ENCODE data around the gene TANGO6.

The TANGO6 gene

GRCh38 chr16:68915589-68915988 is 72.3 kb downstream of the TANGO6 start:
- DNase-seq = no peak

- no peak for DNase-seq
These were observed 74.2 kb downstream of the TANGO6 start for GRCh38 chr16:68917541-68917940.

DNA sequence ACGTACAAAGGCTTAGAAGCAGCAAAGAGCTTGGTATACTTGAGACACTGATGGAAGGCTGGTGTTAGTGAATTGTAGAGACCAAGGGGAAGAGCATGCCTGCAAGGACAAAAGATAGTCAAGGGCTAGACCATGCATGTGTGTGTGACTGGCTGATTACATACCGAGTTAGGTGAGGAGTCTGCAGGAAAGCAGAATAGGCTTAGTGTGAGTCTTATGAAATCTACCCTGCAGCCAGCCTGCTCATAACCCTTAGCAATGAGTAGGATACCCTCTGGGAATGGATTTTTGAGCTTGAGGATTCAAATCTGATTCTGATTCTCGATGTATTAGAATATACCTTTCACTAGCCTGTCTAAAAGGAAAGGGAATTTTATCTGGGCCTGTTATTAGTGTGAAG is 77.0 kb downstream of the TANGO6 start:
- no peak for DNase-seq

DNA sequence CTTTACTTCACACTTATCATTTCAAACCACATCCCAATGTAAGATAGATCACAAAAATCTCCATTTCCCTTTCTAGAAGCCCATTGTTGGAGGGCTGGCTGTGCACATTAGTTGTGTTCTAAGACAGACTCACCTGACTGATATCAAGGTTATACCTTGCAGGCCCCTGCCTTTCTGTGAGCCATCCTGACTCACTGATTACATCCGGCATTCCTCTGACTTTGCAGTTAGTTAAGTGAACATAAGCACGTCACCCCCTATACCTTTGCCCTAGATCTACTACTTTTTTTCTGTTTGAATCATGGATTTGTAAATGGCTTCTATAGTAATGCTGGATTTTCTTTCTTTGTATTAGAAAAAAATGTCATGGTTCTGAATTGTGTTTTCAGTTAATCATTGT is 78.3 kb downstream of the TANGO6 start:
- DNase-seq = no peak

GRCh38 chr16:68923116-68923515 is 79.8 kb downstream of the TANGO6 start:
- DNase-seq = no peak

DNA sequence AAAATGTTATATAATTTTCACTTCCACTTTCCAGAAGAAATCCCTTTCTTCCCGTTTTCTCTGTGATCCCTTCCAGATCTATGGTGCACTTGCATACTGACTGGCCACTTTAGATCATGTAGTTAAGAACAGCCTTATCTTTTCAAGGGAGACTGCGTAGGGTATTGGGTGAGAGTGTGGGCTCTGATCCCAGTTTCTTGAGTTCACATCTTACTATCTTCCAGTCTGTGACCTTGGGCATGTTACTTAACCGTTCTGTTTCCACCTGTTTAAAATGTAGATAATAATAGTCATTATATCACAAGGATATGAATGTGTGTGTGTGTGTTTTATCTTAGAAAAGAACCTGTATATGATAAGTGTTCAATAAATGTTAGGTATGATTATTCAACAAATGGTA is 83.7 kb downstream of the TANGO6 start:
- DNase-seq = no peak

GRCh38 chr16:68931196-68931595 is 87.9 kb downstream of the TANGO6 start:
- DNase-seq = no peak

- no peak for DNase-seq
These were observed 91.1 kb downstream of the TANGO6 start for GRCh38 chr16:68934402-68934801.

- no peak for DNase-seq
These were observed 91.7 kb downstream of the TANGO6 start for GRCh38 chr16:68935008-68935407.

DNA sequence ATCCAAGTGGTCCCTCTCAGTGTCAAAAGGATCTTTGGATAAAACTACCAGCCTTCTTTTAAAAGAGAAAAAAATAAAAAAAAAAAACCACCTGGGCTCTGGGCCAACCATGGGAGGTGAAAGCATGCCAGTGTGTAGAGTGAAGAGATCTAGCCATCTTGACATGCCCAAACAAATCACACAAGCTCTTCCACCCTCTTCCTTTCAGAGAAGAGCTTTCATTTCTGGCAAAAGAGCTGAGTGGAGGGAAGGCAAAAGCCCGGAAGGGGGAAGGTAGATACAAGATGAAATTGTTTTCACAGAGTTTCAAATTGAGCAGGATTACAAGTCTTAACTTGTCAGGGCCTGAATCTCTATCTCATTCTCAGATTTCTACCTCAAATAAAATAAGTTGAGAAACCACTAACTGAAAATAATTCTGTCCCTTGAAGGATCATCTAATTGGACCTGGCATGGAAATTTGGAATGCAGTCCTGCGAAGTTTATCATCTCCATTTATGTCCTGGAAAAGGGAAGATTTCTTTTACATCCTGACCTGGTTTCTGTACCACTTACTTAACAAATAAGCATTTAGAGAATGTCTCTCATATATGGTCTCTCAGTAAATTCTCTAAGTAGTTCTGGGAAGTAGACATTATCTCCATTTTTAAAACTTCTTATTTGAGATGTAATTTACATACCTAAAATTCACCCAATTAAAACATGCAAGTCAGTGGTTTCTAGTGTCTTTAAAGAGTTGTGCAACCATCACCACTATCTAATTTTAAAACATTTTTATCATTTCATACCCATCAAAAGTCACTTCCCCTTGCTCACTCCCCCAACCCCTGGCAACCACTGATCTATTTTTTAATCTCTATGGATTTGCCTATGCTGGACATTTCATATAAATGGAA is 93.7 kb downstream of the TANGO6 start:
- no peak for DNase-seq

GRCh38 chr16:68939692-68940320 is 96.5 kb downstream of the TANGO6 start:
- no peak for DNase-seq

GRCh38 chr16:68940816-68941215 is 97.5 kb downstream of the TANGO6 start:
- DNase-seq = no peak

GRCh38 chr16:68943961-68944360 is 100.6 kb downstream of the TANGO6 start:
- DNase-seq = no peak

- DNase-seq = no peak
These were observed 105.0 kb downstream of the TANGO6 start for GRCh38 chr16:68948230-68948910.

DNA sequence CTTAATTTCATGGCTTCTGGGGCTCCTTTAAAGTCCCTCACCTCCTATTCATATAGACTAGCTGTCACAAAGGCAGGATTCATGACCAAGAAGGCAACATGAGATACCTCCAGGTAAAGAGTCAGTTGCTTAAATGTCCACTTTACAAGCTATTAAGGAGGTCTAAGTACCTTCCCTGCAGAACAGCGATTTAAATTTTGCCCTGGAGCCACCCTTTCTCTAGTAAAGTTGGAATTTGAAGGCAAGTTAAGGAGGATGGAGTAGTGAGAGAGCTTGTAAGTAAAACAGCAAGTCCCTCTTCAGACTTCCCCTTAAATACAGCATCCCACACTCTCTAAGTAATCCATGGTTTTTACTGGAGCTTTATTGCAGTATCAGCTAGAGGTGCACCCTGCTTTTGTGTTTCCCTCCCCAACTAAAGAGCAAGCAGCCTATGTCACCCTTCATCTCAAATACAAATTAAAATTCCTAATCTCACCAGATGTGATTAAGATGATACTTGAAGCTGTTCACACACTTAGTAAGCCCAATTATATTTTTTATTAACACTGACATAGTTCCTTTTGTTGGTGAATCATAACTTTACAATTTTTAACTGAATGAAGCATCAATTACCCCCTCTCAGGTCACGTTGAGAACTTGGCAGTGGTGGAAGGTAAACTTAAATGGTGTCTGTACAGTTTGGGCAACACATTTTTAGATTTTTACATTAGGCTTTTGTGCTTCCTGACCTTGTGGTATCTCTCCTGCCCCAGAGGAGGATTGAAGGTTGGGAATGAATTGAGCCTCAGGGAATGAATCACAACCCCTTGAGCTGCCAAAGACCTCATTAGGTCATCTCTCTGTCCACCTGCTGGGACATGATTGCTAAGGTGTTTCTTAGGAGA is 108.9 kb downstream of the TANGO6 start:
- no peak for DNase-seq

- no peak for DNase-seq
These were observed 111.7 kb downstream of the TANGO6 start for GRCh38 chr16:68954911-68955635.

DNA sequence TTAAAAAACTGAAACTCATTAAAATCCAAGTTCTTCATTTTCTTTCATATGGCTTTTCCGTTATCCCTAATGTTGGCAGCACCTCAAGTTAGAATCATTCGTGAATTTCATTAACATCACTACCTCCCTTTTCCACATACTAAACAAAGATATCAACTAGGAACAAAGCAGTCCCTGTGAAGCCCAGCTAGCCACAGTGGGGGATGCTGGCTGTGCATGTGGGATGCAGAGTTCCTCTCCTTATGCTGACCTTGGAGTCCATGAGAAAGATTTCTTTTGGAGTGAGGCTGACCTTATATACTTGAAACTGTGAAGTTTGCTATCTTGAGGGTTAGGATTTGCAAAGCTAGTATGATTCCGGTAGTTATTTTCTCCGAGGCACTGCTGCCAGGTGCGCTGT is 117.6 kb downstream of the TANGO6 start:
- DNase-seq = no peak

GRCh38 chr16:68961778-68962402 is 118.6 kb downstream of the TANGO6 start:
- peak; percentile 1 for DNase-seq

DNA sequence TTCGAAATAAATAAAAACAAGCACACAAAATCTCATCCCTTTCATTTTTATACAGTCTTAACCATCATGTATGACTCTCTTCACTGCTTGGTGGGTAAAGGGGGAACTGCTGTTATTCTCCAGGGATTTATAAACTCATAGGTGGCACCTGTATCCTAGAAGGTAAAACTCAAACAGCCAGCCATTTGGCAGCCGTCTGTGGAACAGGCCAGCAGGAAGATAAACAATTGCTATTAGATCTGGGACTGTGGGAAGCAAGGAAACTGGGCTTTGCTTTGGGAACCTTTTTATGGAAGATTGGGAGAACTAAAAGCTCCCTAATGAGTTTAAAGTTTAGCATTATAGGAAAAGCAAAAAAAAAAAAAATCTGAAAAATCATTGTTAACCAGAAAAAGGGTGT is 126.0 kb downstream of the TANGO6 start:
- no peak for DNase-seq

DNA sequence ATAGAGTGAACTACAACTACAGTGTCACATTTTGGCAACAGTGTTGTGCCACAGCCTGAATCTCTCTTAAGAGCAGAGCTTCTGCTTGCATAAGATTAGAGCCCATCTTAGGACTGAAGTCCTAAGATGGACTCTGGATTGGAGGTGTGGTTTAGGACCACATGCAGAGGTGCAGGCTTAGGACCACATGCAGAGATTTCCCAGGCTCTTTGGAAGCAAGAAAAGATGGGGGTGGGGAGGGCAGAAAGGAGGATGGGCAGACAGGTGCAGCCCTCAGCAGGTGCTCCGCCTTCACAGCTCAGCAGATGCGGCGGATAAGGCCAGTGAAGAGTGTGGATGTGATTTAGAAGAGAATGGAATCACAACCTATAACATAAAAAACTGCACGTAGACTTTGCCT is 128.7 kb downstream of the TANGO6 start:
- DNase-seq = no peak

DNA sequence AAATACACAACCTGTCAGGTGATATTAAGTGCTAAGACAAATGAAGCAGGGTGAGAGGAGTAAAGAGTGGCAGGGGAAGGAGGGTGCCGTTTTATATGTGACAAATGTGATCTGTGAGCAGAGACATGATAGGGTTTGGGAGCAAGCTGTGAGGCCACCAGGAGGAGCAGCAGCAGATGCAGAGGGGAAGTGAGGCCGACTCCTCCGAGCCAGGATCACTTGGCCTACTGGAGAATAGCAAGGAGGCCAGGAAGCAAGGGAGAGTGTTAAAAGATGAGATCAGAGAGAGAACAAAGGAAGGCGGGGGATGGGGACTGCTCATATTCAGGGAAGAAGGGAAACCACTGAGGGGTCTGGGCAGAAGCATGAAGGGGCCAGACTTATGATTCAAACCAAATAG is 129.4 kb downstream of the TANGO6 start:
- DNase-seq = no peak
